Astrocyte (in vitro differentiated cells and primary cell): ENCODE data around the gene ATP5MK. TPM values are rescaled to one million over a fixed set of nuclear protein-coding genes. Genes with fewer than 3 reads are reported as not detected.

Experiments
- DNase-seq: peaks from one replicate; pipeline ENCODE4 v3.0.0-alpha.2; 2010; ENCODE audit warnings: low read depth
- FAIRE-seq: peaks from 2 replicates; lab custom pipeline; 2011; peaks lifted over from hg19 to GRCh38; lab: Jason Lieb, UNC
- H2AFZ ChIP-seq: 2 replicates; pipeline ENCODE4 v1.6.0; 2012; ENCODE audit warnings: low read depth, low read length, inconsistent platforms
- H3K27ac ChIP-seq: 2 replicates; pipeline ENCODE4 v1.5.1; 2011; ENCODE audit warnings: low read depth, low read length, inconsistent platforms
- H3K27me3 ChIP-seq: 2 replicates; pipeline ENCODE4 v1.6.0; 2011; ENCODE audit warnings: low read length, inconsistent platforms; ENCODE audit not compliant: insufficient read depth
- H3K36me3 ChIP-seq: 2 replicates; pipeline ENCODE4 v1.5.1; 2011; ENCODE audit warnings: low read length, inconsistent platforms; ENCODE audit not compliant: insufficient read depth
- H3K4me1 ChIP-seq: 2 replicates; pipeline ENCODE4 v1.5.1; 2011; ENCODE audit warnings: low read length, inconsistent platforms; ENCODE audit not compliant: insufficient read depth
- H3K4me2 ChIP-seq: 2 replicates; pipeline ENCODE4 v1.6.0; 2012; ENCODE audit warnings: low read length, inconsistent platforms
- H3K4me3 ChIP-seq: 2 replicates; pipeline ENCODE4 v1.5.1; 2011; ENCODE audit warnings: low read depth, mild to moderate bottlenecking, low read length, inconsistent platforms; ENCODE audit not compliant: insufficient read depth
- H3K79me2 ChIP-seq: 2 replicates; pipeline ENCODE4 v1.6.0; 2012; ENCODE audit warnings: mild to moderate bottlenecking, low read length, inconsistent platforms; ENCODE audit not compliant: insufficient read depth
- H3K9ac ChIP-seq: 2 replicates; pipeline ENCODE4 v1.6.0; 2012; ENCODE audit warnings: mild to moderate bottlenecking, low read length, inconsistent platforms
- H3K9me3 ChIP-seq: 2 replicates; pipeline ENCODE4 v1.5.1; 2012; ENCODE audit warnings: low read depth, mild to moderate bottlenecking, low read length, inconsistent platforms; ENCODE audit not compliant: insufficient read depth
- H4K20me1 ChIP-seq: 2 replicates; pipeline ENCODE4 v1.6.0; 2012; ENCODE audit warnings: low read length, inconsistent platforms; ENCODE audit not compliant: insufficient read depth
- H3K27ac Mint-ChIP-seq: one replicate; pipeline ENCODE4 v1.8.0; 2021; ENCODE audit warnings: mild to moderate bottlenecking, mixed read lengths; ENCODE audit not compliant: unreplicated experiment
- H3K27me3 Mint-ChIP-seq: one replicate; pipeline ENCODE4 v1.8.0; 2021; ENCODE audit warnings: low read depth, mixed read lengths; ENCODE audit not compliant: unreplicated experiment
- H3K36me3 Mint-ChIP-seq: one replicate; pipeline ENCODE4 v1.8.0; 2021; ENCODE audit warnings: low read depth, mixed read lengths; ENCODE audit not compliant: unreplicated experiment
- H3K4me1 Mint-ChIP-seq: one replicate; pipeline ENCODE4 v1.8.0; 2021; ENCODE audit warnings: low read depth, mixed read lengths; ENCODE audit not compliant: unreplicated experiment
- H3K4me3 Mint-ChIP-seq: one replicate; pipeline ENCODE4 v1.8.0; 2021; ENCODE audit warnings: mild to moderate bottlenecking, moderate library complexity, mixed read lengths; ENCODE audit not compliant: unreplicated experiment
- H3K9me3 Mint-ChIP-seq: one replicate; pipeline ENCODE4 v1.8.0; 2021; ENCODE audit warnings: mild to moderate bottlenecking, mixed read lengths; ENCODE audit not compliant: unreplicated experiment
- CTCF ChIP-seq: IDR thresholded peaks from 2 replicates; pipeline ENCODE4 v1.5.1; 2011; ENCODE audit warnings: low read depth, mild to moderate bottlenecking, inconsistent platforms, low read length, moderate library complexity; ENCODE audit not compliant: insufficient read depth
- EZH2 ChIP-seq: IDR thresholded peaks from 2 replicates; pipeline ENCODE4 v1.6.1; 2012; ENCODE audit warnings: mild to moderate bottlenecking, low read length, inconsistent platforms; ENCODE audit not compliant: insufficient read depth
- total RNA-seq: library from RNA; stranded (reverse); gene quantifications from 2 replicates; pipeline ENCODE4 v1.2.1, GENCODE V29; 2021

The ATP5MK gene
- total RNA-seq, 1 donor from 2014 or later, result 463 TPM

- Mint-ChIP-seq H3K9me3 (no peaks in the 10 kb centered on the region), H3K4me1 (no peaks in the 10 kb centered on the region), H3K36me3 (no peaks in the 10 kb centered on the region), H3K4me3 (no peak overlapping the region), H3K27ac (no peak overlapping the region), H3K27me3 (no peaks in the 10 kb centered on the region)
- DNase-seq, result no peak
- Histone ChIP-seq H3K4me1 (no peaks in the 10 kb centered on the region), H3K27ac (no peak overlapping the region), H3K4me3 (no peak overlapping the region), H3K9ac (no peak overlapping the region), H2AFZ (no peak overlapping the region), H4K20me1 (no peaks in the 10 kb centered on the region), H3K27me3 (no peaks in the 10 kb centered on the region), H3K79me2 (peaks cover 17% of the 10 kb centered on the region), H3K36me3 (no peaks in the 10 kb centered on the region), H3K4me2 (no peak overlapping the region), H3K9me3 (no peaks in the 10 kb centered on the region)
- no peak for FAIRE-seq
- TF ChIP-seq EZH2, result no peak
- TF ChIP-seq CTCF, result no peak
Measured at GRCh38 chr10:103353281-103353680, 43.0 kb downstream of the ATP5MK start.

- Mint-ChIP-seq H3K4me3 (peak within 1 kb of the TSS; percentile 90), H3K36me3 (no peaks in the 10 kb centered on the region), H3K9me3 (no peaks in the 10 kb centered on the region), H3K4me1 (no peaks in the 10 kb centered on the region), H3K27me3 (no peaks in the 10 kb centered on the region), H3K27ac (peak within 1 kb of the TSS; percentile 80)
- Histone ChIP-seq H3K9ac (peak within 1 kb of the TSS; percentile 84), H4K20me1 (no peaks in the 10 kb centered on the region), H3K4me3 (peak within 1 kb of the TSS; percentile 75), H3K27me3 (no peaks in the 10 kb centered on the region), H3K27ac (peak within 1 kb of the TSS; percentile 77), H3K36me3 (peaks cover 14% of the 10 kb centered on the region), H3K9me3 (no peaks in the 10 kb centered on the region), H3K4me2 (peak within 1 kb of the TSS; percentile 91), H3K4me1 (no peaks in the 10 kb centered on the region), H2AFZ (peak within 1 kb of the TSS; percentile 93), H3K79me2 (peaks cover 17% of the 10 kb centered on the region)
- TF ChIP-seq CTCF, result no peak
- peak; percentile 56 for DNase-seq
- FAIRE-seq, result no peak
Measured at GRCh38 chr10:103350517-103351260, 45.6 kb downstream of the ATP5MK start, which contains the start of gene PCGF6. Gene PCGF6 (minus strand): TSS chr10:103351140. CDS start chr10:103351066, 74 bp downstream.

GRCh38 chr10:103350175-103350516 is 46.1 kb downstream of the ATP5MK start:
- H3K4me3 Mint-ChIP-seq, result peak overlapping the region; percentile 86
- Histone ChIP-seq H3K27me3 (no peaks in the 10 kb centered on the region), H3K4me3 (peak overlapping the region; percentile 75), H4K20me1 (no peaks in the 10 kb centered on the region), H2AFZ (peak overlapping the region; percentile 93), H3K4me1 (no peaks in the 10 kb centered on the region), H3K9ac (peak overlapping the region; percentile 84), H3K4me2 (peak overlapping the region; percentile 91), H3K36me3 (peaks cover 16% of the 10 kb centered on the region), H3K9me3 (no peaks in the 10 kb centered on the region), H3K27ac (peak overlapping the region; percentile 77), H3K79me2 (peaks cover 17% of the 10 kb centered on the region)
- FAIRE-seq, result no peak
- DNase-seq, result no peak
- no peaks in the 10 kb centered on the region for H3K9me3 Mint-ChIP-seq
- peak overlapping the region; percentile 80 for H3K27ac Mint-ChIP-seq
- H3K27me3 Mint-ChIP-seq, result no peaks in the 10 kb centered on the region
- H3K4me1 Mint-ChIP-seq, result no peaks in the 10 kb centered on the region
- H3K36me3 Mint-ChIP-seq, result no peaks in the 10 kb centered on the region
- no peak for TF ChIP-seq CTCF
- no peak for TF ChIP-seq EZH2
